CD4-positive, alpha-beta T cell treated with Interleukin-2 at 100 ng/mL for 4 hours (primary cell): ENCODE measurements around the gene DNAH17.

Experiments
- DNase-seq: peaks from one replicate; pipeline ENCODE4 v3.0.0-alpha.2; 2020; ENCODE audit warnings: low spot score

DNAH17 gene

DNA sequence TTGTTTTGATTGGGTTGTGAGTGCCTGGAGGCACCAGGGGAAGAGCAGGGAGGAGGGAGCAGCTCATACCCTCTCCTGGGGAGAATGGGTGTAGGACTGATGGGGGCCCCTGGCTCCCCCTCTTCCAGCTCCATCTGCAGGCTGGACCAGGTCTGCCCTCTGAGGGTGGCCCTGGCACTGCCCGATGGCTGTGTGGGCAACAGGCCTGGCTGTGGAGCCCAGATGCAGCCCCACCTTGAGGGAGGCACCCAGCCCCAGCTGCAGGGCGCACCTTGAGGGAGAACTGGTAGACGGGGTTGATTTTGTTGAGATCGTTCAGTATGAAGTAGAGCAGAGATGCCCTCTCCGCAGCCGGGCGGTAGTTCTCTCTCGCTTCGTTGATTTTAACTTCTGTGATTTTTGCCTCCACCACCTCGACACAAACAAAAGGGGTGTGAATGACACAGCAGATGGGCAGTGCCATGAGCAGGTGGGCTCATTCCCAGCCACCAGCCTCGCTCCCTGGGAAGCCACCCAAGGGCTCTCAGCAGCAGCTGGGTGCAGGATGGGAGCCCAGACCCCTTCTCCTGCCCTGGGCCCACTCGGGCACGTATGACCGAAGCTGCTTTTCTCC, 127.1 kb downstream of the DNAH17 start:
- no peak for DNase-seq

- no peak for DNase-seq
These were observed 128.7 kb downstream of the DNAH17 start for GRCh38 chr17:78448356-78448993.

GRCh38 chr17:78446833-78447232, 130.4 kb downstream of the DNAH17 start:
- no peak for DNase-seq

DNA sequence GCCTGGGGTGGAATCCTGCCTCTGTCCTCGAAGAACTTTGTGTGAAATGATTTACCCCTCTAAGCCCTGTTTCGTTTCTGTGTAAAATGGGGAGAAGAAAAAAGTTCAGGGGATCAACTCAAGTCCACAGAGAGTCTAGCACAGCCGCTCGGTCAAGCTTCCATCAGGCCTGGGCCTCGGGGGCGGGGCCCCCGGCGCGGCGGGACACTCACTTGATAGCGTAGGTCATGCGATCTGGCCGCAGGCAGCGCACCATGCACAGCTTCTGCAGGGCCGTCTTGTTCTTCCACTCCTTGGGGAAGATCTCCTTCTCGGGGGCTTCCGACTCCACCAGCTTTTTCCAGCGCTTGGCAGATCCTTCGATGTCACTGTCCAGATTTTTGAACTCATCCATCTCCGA, 132.8 kb downstream of the DNAH17 start:
- DNase-seq, result no peak

DNA sequence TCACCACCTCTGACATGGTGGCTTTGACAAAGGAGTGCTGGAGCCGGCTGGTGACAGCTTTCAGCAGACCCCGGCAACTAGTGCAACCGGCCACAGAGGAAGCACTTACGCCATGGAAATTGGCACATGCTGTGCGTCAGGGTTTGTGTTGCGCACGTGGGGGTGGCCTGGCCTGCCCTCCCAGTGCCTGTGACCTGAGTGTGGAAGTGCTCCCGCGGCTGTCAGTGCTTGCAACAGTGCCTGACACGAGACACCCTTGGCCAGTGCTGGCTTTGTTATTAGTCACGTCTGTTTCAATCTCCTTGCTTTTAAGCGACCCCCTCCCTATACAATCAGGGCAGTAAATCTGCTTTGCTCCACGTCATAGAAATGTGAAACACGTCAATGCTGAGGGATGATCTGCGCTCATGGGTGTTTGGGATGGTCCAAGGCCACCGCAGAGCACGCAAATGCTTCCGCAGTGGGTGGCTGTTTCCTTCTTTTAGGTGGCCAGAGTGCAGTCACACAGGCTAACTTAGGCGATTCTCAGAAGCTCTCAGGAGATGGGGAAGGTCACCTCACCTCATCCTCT, 134.5 kb downstream of the DNAH17 start:
- no peak for DNase-seq

GRCh38 chr17:78441271-78441971, 135.8 kb downstream of the DNAH17 start:
- no peak for DNase-seq

- DNase-seq, result no peak
These were observed 138.4 kb downstream of the DNAH17 start for GRCh38 chr17:78438694-78439325.

DNA sequence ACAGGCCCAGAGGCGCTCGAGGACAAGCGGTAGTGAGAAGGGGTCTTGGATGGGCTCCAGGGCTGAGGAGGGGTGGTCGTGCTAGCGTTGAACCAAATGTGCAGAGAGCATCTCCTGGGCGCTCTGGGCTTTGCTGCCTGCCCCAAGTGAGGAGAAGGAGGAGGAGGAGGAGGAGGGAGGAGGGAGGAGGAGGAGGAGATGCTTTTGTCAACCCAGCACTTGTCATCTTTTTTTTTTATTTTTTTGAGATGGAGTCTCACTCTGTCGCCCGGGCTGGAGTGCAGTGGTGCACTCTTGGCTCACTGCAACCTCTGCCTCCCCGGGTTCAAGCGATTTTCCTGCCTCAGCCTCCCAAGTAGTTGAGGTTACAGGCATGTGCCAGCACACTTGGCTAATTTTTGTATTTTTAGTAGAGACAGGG, 138.9 kb downstream of the DNAH17 start:
- DNase-seq, result no peak

- DNase-seq, result no peak
These were observed 139.6 kb downstream of the DNAH17 start for GRCh38 chr17:78437508-78438169.

- DNase-seq, result no peak
These were observed 141.7 kb downstream of the DNAH17 start for GRCh38 chr17:78435330-78436005.

DNA sequence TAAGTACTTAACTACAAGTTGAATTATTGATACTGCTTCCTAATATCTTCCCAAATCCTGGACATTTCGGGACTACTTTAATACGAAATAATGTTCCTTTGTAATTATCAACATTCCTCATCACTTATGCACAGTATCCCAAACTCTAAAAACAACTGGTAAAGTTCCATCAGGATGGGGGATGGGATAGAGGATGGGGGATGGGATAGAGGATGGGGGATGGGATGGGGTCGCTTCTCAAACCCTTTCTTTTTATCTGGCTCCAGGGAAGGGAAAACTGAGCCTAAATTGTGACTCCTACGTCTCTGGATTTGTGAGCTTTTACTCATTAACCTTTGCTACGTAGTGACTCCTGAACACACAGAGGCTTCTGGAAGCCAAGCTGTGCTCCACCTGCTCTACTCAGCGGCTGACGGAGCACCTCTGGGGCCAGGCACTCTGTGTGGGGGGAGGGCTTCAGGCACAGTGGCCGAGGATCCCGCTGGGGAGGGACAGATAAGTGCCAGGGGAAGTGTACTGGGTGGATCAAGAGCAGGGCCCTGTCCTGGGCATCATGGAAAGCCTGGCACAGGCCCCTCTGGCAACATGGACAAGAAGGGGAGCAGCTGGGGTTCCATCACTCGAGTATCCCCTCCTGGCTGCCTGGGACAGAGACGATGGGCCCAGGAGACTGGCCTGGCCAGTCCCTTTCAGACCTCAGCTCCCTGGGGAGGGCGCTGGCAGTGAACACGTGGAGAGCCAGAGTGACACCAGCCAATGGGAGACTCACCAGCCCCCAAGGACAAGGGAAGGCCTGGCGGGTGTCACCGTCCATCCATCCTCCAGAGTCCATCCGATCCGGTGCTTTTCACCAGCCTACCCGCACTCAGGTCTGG, 142.5 kb downstream of the DNAH17 start:
- no peak for DNase-seq

DNA sequence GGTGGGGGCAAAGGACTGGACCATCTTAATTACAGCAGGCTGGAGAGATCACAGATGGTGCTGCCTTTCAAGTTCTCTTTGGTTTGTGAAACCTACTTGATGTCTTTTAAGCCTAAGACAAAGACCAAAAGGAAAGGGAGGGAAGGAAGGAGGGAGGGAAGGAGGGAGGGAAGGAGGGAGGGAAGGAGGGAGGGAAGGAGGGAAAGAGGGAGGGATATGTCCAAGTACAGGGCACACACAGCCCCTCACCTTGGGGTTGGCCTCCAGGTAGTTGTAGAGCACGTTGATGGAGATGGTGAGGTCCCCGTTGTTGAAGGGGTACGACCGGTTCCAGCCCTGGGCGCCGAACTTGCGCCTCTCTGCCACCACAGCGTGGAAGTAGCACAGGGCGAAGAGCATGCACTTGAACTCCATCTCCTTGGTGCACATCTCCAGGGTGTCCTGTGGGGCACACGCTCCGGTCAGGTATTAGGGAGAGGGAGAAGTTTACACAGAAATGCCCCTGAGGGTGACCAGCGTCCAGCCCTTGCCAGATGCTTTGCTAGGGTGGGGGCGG, 143.3 kb downstream of the DNAH17 start:
- DNase-seq, result no peak

DNA sequence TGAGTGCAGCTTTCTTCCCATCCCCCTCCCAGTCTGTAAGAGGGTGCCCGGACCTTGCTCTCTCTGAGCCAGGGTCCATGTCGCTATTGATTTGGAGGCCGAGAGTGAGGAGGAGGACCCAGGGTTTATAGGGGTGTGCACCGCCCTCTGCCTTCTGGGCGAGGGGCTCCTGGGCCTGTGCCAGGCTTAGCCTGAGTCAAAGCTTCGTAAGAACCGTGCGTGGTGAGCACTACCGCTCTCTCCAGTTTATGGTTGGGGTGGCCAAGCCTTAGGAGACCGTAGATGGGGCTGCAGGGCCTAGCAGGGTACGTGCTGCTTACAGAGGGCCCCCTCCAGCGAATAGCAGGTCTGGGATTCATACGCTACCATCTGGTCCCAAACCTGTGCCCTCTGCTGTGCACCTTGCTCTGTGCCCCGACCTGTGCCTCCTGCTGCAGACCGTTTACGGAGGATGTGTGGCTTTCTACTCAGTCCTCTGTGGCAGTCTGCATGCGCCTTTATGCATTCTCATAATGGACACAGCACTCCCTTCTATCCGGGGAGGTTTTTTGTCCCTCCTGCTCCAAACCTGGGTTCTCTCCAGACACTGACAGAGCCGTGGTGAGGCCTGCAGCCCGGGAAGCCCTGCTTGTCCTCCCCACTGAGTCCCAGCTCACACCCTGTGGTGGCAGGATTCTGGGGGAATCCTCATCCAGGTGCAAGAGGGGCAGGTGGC, 144.0 kb downstream of the DNAH17 start:
- DNase-seq, result no peak

DNA sequence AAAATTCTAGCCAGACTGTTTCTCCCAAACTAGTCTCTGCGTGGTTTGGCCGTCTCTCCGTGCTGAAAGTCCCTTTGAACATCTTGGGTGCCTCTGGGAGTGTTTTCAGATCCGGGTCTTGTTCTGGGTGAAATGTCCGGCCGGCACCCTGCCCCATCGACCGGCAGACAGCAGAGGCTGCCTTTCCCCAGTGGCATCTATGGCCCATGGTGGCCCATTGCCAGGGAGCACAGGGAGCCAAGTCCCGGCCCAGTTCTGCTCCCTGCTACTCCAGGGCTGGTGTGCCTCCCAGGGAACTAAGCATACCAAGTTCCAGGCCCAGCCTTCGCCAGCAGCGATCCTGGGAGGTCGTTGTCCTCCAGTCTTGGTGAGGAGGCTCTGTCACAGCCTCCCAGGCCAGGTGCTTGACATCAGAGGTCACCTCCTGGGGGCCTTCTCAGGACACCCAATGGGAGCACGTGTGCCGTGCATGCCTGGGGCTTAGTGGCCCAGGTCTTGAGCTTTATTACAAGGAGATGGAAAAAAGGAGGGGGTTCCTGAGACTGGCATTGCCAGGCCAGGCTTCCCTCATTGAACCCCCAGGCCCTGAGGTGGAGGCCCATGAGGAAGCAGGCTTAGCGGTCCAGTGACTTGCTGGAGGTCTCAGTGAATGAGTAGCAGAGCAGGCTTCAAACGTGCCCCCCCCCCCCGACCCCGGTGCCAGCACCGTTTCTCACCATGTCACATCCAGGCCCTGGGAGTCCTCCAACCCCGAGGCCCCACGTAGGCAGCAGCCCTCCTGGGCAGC, 144.8 kb downstream of the DNAH17 start:
- DNase-seq, result no peak

GRCh38 chr17:78431692-78431958, 145.6 kb downstream of the DNAH17 start:
- DNase-seq, result no peak

DNA sequence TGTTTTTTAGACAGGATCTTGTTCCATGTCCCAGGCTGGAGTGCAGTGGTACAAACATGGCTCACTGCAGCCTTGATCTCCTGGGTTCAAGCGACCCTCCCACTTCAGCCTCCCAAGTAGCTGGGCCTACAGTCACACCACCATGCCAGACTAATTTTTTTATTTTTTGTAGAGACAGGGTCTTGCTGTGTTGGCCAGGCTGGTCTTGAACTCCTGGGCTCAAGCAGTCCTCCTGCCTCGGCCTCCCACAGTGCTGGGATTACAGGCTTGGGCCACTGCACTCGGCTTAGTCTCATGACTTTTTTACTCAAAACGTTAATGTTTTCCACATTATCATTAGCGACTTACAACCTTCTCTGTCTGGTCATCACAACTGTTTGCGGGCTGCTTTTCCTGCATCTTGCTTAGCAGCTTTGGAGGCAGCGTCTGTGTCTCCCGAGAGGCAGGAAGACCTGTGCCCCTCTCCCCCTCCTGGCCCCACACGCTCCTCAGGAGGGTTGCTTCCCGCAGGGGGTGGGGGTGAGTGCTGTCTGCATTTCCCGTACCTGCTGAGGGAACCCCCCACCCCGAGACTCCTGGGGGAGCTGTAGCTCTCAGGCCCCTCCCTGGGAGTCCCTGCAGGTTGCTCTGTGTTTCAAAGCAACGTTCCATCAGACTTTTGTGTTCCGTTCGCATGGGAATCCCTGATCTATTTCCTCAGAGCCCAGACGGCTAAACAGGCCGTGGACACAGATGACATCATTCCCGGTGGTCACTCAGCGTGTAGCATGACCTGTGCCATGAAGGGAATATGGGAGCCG, 146.1 kb downstream of the DNAH17 start:
- no peak for DNase-seq

GRCh38 chr17:78429618-78429995, 147.6 kb downstream of the DNAH17 start:
- no peak for DNase-seq
